ENCODE results near the gene NEURL1B.

DNA sequence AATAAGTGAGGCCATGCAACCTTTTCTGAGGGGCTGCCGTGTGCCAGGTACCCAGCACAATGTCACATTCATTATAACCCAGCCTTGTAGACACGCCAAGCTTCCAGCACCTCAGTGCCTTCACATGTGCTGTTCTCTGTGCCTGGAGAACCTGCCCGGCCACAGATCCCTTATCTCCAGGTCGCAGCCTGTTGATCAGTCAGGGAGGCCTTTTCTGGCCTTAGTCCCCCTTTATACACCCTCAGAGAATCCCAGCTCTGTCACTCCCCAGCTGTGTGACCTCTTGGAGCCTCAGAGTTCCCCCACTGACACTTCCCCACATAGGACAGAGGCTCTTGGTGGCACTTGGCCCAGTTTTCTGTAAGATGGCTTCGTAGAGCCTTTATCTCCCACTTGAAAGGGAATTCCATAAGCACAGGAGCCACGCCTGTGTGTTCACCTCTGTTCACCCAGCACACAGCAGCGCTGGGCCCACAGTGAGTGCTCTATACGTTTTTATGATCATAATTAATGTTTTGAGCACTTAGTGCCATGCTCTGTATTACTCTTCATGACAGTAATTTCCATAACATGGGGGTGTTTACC lies 38.7 kb downstream of the NEURL1B start:
- TF ChIP-seq, protein P1, sequence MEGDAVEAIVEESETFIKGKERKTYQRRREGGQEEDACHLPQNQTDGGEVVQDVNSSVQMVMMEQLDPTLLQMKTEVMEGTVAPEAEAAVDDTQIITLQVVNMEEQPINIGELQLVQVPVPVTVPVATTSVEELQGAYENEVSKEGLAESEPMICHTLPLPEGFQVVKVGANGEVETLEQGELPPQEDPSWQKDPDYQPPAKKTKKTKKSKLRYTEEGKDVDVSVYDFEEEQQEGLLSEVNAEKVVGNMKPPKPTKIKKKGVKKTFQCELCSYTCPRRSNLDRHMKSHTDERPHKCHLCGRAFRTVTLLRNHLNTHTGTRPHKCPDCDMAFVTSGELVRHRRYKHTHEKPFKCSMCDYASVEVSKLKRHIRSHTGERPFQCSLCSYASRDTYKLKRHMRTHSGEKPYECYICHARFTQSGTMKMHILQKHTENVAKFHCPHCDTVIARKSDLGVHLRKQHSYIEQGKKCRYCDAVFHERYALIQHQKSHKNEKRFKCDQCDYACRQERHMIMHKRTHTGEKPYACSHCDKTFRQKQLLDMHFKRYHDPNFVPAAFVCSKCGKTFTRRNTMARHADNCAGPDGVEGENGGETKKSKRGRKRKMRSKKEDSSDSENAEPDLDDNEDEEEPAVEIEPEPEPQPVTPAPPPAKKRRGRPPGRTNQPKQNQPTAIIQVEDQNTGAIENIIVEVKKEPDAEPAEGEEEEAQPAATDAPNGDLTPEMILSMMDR (IDR thresholded peaks at IDR 0.05; ENCODE audit: insufficient read depth, low read depth, low read length): no peak
- TF ChIP-seq EZH2 (IDR thresholded peaks at IDR 0.05; ENCODE audit: insufficient read depth, low read length): no peak
